ENCODE results near the gene SPATS2.

SPATS2 gene

GRCh38 chr12:49556391-49557186, 189.3 kb downstream of the SPATS2 start:
- Histone ChIP-seq H3K36me3 (ENCODE audit: control insufficient read depth in 2 of 2, insufficient read depth in 1 of 2, low read length in 2 of 2) (peaks cover 3 to 57% of the 10 kb centered on the region in 2 experiments; a peak in 2 of 3 replicates), H3K4me1 (ENCODE audit: control insufficient read depth, insufficient read depth, low read length) (no peaks in the 10 kb centered on the region), H3K9me3 (ENCODE audit: control insufficient read depth, insufficient read depth, low read depth, low read length) (no peaks in the 10 kb centered on the region), H3K27ac (ENCODE audit: extremely low read depth, low read depth, low read length) (no peak overlapping the region), H3K4me3 (ENCODE audit: low read depth, low read length) (no peak overlapping the region)
- peak; percentile 64 for TF ChIP-seq REST (tag by site-specific recombination; IDR thresholded peaks at IDR 0.05)
- no peak for TF ChIP-seq ZNF423 (tag by site-specific recombination; IDR thresholded peaks at IDR 0.05)
- TF ChIP-seq ZNF112 (tag by site-specific recombination; IDR thresholded peaks at IDR 0.05): no peak
- TF ChIP-seq KLF8 (tag by site-specific recombination; IDR thresholded peaks at IDR 0.05): no peak
- POLR2A ChIA-PET: interaction anchor here (0.5 to 1.7 kb wide), 4 partner anchors 12 to 284 kb away, joined by 3 to 7 read pairs (median 3); partner anchors contain the start of gene MCRS1
- CTCF ChIA-PET: interaction anchor here (0.6 to 4.1 kb wide), 4 partner anchors 24 to 213 kb away, joined by 3 to 15 read pairs (median 4); no protein-coding TSS in a partner anchor

- CTCF ChIA-PET: interaction anchor here (1.0 to 4.1 kb wide), 2 partner anchors 23 to 198 kb away, joined by 3 to 15 read pairs; no protein-coding TSS in a partner anchor
- Histone ChIP-seq H3K9me3 (ENCODE audit: control insufficient read depth, insufficient read depth, low read depth, low read length) (no peaks in the 10 kb centered on the region), H3K36me3 (ENCODE audit: control insufficient read depth in 2 of 2, insufficient read depth in 1 of 2, low read length in 2 of 2) (peaks cover 7 to 64% of the 10 kb centered on the region in 2 experiments), H3K4me1 (ENCODE audit: control insufficient read depth, insufficient read depth, low read length) (no peaks in the 10 kb centered on the region), H3K27ac (ENCODE audit: extremely low read depth, low read depth, low read length) (no peak overlapping the region), H3K4me3 (ENCODE audit: low read depth, low read length) (no peak overlapping the region)
- TF ChIP-seq PRDM10 (tag by site-specific recombination; IDR thresholded peaks at IDR 0.05): no peak
- TF ChIP-seq INSM2 (tag by site-specific recombination; IDR thresholded peaks at IDR 0.05): no peak
- no peak for TF ChIP-seq ZNF140 (tag by site-specific recombination; IDR thresholded peaks at IDR 0.05)
- POLR2A ChIA-PET: interaction anchor here (0.5 to 1.7 kb wide), 3 partner anchors 11 to 285 kb away, joined by 3 to 7 read pairs (median 3); partner anchors contain the start of gene MCRS1
Measured at GRCh38 chr12:49557187-49557916, 190.1 kb downstream of the SPATS2 start.

- H3K36me3 ChIP-seq (ENCODE audit: control insufficient read depth in 2 of 2, insufficient read depth in 1 of 2, low read length in 2 of 2): peaks cover 11 to 69% of the 10 kb centered on the region in 2 experiments
- ChIA-PET POLR2A (interaction anchor here (0.5 to 1.7 kb wide), 3 partner anchors 11 to 49 kb away, joined by 3 to 7 read pairs (median 7); partner anchors contain the start of gene MCRS1), CTCF (interaction anchor here (0.7 to 4.1 kb wide), 2 partner anchors 23 to 199 kb away, joined by 4 to 15 read pairs; no protein-coding TSS in a partner anchor)
- no peaks in the 10 kb centered on the region for H3K4me1 ChIP-seq (ENCODE audit: control insufficient read depth, insufficient read depth, low read length)
- TF ChIP-seq CTCF (tag by site-specific recombination; IDR thresholded peaks at IDR 0.05): peak; percentile 65
- TF ChIP-seq ZNF600 (tag by site-specific recombination; IDR thresholded peaks at IDR 0.05): 0 out of 2 replicates have a peak, but pooled peaks have one; percentile 12
- TF ChIP-seq ZNF777 (tag by site-specific recombination; IDR thresholded peaks at IDR 0.05; ENCODE audit: borderline replicate concordance): no peak
- no peak for TF ChIP-seq KLF1 (tag by site-specific recombination; IDR thresholded peaks at IDR 0.05)
- no peak for TF ChIP-seq KLF8 (tag by site-specific recombination; IDR thresholded peaks at IDR 0.05)
- no peak overlapping the region for H3K27ac ChIP-seq (ENCODE audit: extremely low read depth, low read depth, low read length)
- no peak overlapping the region for H3K4me3 ChIP-seq (ENCODE audit: low read depth, low read length)
- H3K9me3 ChIP-seq (ENCODE audit: control insufficient read depth, insufficient read depth, low read depth, low read length): no peaks in the 10 kb centered on the region
Measured at GRCh38 chr12:49557917-49558215, 190.6 kb downstream of the SPATS2 start.
